ENCODE data around the gene PDIA2.

DNA sequence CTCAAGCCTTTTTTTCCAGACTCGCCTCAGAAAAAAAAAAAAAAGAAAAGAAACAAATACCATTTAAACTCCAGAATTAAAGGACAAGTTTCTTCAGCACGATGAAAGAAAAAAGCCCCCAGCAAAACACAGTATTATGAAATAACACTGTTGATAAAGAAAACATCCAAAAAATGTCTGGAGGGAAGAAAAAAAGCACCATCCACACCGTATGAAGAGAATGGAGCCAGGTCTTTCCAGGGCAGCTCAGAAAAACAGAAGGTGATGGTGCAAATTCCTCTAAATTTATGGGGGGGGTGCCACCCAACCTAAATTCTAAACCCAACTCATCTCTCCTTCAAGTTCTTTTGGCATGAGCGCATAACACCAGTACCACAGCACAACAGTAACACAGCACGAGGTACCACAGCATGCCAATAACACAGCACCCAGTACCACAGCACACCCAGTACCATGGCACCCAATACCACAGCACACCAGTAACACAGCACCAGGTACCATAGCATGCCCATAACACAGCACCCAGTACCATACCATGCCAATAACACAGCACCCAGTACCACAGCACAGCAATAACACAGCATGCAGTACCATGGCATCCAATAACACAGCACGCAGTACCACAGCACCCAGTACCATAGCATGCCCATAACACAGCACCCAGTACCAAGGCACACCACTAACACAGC is 50.6 kb downstream of the PDIA2 start:
- TF ChIP-seq, protein P1, sequence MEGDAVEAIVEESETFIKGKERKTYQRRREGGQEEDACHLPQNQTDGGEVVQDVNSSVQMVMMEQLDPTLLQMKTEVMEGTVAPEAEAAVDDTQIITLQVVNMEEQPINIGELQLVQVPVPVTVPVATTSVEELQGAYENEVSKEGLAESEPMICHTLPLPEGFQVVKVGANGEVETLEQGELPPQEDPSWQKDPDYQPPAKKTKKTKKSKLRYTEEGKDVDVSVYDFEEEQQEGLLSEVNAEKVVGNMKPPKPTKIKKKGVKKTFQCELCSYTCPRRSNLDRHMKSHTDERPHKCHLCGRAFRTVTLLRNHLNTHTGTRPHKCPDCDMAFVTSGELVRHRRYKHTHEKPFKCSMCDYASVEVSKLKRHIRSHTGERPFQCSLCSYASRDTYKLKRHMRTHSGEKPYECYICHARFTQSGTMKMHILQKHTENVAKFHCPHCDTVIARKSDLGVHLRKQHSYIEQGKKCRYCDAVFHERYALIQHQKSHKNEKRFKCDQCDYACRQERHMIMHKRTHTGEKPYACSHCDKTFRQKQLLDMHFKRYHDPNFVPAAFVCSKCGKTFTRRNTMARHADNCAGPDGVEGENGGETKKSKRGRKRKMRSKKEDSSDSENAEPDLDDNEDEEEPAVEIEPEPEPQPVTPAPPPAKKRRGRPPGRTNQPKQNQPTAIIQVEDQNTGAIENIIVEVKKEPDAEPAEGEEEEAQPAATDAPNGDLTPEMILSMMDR (IDR thresholded peaks at IDR 0.05; ENCODE audit: insufficient read depth, low read length) = no peak
- TF ChIP-seq POLR2AphosphoS5 (IDR thresholded peaks at IDR 0.05; ENCODE audit: low read depth) = no peak
- TF ChIP-seq, protein P2, sequence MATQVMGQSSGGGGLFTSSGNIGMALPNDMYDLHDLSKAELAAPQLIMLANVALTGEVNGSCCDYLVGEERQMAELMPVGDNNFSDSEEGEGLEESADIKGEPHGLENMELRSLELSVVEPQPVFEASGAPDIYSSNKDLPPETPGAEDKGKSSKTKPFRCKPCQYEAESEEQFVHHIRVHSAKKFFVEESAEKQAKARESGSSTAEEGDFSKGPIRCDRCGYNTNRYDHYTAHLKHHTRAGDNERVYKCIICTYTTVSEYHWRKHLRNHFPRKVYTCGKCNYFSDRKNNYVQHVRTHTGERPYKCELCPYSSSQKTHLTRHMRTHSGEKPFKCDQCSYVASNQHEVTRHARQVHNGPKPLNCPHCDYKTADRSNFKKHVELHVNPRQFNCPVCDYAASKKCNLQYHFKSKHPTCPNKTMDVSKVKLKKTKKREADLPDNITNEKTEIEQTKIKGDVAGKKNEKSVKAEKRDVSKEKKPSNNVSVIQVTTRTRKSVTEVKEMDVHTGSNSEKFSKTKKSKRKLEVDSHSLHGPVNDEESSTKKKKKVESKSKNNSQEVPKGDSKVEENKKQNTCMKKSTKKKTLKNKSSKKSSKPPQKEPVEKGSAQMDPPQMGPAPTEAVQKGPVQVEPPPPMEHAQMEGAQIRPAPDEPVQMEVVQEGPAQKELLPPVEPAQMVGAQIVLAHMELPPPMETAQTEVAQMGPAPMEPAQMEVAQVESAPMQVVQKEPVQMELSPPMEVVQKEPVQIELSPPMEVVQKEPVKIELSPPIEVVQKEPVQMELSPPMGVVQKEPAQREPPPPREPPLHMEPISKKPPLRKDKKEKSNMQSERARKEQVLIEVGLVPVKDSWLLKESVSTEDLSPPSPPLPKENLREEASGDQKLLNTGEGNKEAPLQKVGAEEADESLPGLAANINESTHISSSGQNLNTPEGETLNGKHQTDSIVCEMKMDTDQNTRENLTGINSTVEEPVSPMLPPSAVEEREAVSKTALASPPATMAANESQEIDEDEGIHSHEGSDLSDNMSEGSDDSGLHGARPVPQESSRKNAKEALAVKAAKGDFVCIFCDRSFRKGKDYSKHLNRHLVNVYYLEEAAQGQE (IDR thresholded peaks at IDR 0.05; ENCODE audit: insufficient replicate concordance, low read depth) = no peak

All from HL-60 (cell line).